Measurements from ENCODE around the gene CHD2.
A peak's percentile ranks its signal among the peaks of the same experiment; 100 is the strongest.

CHD2 gene

DNA sequence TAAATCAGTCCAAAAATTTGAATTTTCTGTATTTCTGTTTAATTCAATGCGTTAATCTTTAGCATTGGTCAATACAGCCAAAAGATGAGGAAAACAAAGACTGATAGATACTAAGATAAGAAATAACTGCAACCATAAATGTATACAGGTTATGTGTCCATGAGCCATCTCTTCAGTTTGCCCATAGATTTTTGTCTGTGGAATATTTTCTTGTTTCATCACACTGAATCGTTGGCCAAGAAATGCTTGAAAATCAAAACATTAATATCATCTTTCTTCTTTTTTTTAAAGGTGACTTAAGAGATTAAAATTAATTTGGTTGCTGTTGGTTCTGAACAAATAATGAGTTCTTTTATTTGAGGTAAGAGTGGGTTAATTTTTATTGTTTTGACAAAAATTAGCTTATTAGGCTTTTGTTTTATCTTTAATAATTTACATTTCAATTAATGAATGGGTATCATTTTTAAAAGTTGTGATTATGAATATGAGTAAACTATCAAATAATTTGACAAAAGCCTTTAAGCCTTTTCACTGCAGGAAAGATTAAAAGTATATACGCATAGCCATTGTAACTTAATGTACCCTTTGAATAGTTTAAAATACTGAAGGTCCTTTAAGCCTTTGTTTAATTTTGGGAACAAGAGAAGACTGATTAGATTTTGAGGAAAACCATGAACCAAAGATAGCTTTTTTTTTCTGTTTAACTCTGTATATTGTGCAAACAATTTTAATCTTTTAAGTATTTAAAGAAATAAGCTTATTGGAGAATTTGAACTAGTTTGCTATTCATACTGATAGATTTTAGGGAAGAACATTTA lies 14.7 kb upstream of the CHD2 start:
- DNase-seq (ENCODE audit: low read depth) = no peak

- no peak for DNase-seq (ENCODE audit: low read depth)
These were observed 14.0 kb upstream of the CHD2 start for GRCh38 chr15:92886042-92886537.

DNA sequence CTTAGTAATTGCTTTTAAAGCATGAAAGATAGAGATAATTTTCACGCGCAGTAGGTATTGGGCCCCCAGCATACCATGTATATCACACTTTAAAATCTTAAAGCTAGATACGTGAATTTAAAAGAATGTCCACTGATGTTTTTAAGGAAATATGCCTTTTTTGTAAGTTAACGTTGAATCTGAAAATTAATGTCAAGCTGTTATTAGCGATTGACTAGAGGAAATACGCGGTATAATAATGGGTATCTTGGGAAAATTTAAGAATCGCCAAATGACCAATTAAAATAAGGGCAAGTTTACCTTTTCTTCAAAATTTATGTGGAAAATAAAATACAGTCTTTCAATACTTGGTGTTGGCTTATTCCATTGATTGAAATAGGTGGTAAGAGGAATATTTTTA lies 13.3 kb upstream of the CHD2 start:
- DNase-seq (ENCODE audit: low read depth) = no peak

DNA sequence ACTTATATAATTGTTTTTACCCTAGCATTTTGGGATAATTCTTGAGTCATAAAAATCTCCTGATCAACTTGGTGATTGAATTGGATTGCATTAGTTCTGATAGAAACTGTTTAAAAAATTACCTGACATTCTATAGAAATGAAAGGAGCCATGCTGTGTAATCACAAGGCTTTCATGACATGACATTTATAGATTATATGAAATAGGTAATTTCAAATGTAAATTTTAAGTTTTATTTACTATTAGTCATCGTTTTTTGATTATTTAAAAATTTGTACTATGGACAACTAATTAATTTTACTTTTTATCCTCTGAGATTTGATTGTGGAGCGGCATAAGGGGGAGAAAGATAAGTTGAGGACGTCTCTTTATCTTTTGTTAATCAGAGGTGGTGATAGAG lies 12.3 kb upstream of the CHD2 start:
- DNase-seq (ENCODE audit: low read depth) = no peak

GRCh38 chr15:92889390-92890107 lies 10.6 kb upstream of the CHD2 start:
- DNase-seq (ENCODE audit: low read depth) = no peak

DNA sequence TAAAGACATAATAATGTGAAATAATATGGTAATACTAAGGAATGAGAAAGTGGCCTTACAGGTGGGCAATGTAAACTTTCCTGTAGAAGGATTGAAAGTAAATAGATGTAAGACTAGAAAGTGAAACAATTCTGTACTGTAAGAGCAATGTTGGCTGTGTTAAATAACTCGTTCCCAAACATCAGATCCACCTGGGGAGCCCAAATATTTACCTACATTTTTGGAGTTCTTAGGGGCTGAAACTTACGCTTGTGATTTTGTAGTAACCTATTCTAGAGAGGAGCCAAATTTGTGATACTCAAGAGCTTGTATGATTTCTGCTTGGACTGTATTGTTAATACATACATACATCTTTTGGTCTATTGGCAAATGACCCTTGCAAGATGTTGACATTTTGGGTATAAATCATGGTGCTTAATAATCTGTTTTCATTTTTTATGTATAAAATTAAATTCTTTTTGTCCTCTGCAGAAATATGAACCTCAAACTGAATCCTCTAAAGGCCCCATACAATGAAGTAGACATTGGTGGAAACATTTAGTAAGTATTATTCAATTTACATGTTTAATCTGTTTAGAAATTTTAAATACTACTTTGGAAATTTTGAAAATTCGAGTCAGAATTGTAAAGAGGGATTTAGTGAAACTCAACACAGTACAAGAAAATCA lies 8.5 kb upstream of the CHD2 start:
- DNase-seq (ENCODE audit: low read depth) = no peak

DNA sequence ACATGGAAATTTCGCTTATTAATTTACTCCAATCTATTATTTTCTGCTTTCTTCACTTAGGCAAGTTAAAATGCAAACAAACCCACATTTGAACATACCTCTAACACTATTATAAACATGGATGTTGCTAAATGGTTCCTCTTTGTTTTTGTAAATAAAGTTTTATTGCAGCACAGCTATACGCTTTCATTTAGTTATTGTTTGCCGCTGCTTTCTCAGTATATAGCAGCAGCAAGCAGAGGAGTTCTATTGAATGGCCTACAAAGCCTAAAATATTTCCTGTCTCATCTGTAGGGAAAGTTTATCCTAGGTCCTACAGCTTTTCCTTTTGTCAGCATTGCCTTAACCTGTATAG lies 7.9 kb upstream of the CHD2 start:
- DNase-seq (ENCODE audit: low read depth) = no peak

DNA sequence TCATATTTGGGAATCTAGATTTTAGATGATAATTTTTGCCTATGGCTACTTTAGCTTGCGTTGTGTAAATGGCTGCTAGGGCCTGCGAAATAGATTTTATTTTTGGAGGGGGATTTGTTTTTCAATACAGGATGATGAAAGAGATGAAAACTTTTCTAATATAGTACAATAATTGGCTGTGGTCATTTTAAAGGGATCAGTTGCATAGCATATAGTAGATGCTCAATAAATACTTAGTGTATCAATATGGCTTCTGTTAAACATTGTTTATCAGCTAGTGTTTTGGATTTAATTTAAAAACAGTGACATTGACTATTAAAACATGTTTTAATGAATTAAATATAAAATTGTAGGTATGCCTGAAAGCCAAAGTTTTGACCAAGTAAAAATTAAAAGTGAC lies 6.9 kb upstream of the CHD2 start:
- no peak for DNase-seq (ENCODE audit: low read depth)

GRCh38 chr15:92896561-92896960 lies 3.6 kb upstream of the CHD2 start:
- DNase-seq (ENCODE audit: low read depth) = no peak

DNA sequence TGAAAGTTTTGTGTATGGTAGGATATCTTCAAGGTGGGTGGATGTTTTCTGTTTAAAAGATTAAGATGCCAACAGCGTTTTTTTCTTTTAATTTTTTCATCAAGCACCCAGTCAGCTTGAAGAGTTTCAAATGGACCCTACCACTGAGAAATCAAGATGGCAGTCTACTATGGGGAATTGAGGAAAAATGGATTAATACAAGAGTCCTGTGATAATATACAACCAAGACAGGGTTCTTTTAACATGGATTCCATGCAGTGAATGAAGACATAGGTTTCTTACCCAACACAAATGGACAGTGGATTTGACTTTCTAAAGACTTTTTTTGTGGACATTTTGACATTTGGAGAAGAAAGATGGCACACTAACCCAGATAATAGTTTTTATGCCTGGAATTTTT lies 2.5 kb upstream of the CHD2 start:
- no peak for DNase-seq (ENCODE audit: low read depth)

- DNase-seq (ENCODE audit: low read depth) = no peak
These were observed 1.0 kb upstream of the CHD2 start for GRCh38 chr15:92898988-92899582.

GRCh38 chr15:92899601-92899947 lies 550 bp upstream of the CHD2 start:
- no peak for DNase-seq (ENCODE audit: low read depth)

GRCh38 chr15:92900731-92901071 lies 577 bp downstream of the CHD2 start:
- no peak for DNase-seq (ENCODE audit: low read depth)

GRCh38 chr15:92901072-92901761 lies 1.1 kb downstream of the CHD2 start:
- no peak for DNase-seq (ENCODE audit: low read depth)

GRCh38 chr15:92901995-92902394 lies 1.9 kb downstream of the CHD2 start:
- DNase-seq (ENCODE audit: low read depth) = no peak

DNA sequence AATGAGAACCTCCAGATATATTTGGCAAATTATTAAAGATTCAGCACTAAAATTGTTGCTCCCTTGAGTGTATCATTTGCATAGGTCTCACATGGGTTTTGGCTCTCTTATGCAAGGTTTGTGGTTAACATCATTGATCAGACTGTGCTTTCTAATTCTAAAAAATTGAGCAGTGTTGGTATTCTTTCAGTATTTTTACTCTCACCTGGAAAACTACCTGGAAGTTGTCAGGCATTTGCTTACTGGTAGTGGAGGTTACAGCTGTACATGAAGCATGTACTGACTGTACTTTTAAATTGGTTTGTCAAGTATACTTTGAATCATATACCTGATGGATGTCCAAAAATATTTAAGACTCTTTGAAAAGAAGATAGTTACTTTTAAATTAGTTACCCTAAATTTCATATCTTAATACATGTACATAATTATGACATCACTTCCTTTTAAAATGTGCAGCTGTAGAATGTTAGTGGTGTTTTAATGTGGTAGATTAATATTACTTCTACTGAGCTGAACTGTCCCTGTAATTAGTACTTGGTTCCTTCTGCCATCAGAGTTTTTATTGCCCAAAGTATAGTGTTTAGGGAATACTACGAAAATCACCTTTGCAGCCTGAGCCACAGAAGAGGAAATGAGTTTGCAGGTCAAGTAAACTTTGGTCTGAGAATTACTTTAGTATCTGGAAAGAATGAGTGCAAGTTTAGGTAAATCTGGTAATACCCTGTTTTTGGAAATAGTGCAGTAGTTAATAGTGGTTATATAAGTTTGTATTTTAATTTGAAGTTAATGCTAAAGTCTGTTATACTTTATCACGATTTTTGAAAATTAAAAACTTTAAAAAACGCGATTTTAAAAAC lies 2.8 kb downstream of the CHD2 start:
- DNase-seq (ENCODE audit: low read depth) = no peak

GRCh38 chr15:92903631-92903965 lies 3.5 kb downstream of the CHD2 start:
- no peak for DNase-seq (ENCODE audit: low read depth)

DNA sequence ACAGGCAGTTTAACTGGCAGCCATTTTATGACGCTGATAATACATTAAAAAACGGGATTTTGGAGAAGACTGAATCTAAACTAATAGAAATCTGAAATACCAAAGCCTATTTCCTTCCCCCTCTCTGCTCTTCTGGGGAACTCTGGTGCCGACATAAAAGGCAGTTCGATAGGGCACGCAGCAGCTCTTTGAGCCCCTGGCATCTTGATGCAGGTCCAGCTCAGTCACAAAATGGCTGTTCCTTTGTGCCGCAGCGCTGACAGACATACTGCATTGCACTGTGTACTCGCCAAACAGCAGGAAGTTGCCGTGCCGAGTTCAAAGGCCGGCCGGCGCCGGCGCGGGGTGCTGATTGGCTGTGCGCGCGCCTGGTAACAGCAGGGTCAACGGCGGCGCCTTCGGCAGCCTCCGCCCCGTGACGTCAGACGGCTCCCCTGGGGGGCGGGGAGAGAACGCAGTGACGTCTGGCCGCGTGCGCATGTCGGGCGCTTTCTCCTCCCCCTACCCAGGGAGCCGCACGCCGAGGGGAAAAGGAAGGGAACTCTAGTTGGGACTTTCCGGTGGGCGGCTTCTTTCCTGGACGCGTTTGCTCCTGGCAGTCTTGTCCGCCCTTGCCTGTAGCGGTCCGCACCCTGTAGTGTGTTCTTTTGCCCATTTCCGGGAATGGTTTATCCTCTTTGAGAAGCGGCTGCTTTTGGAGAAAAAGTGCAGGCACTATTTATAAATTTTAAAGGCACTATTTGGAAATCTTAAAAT lies 4.0 kb downstream of the CHD2 start:
- peak; percentile 93 for DNase-seq (ENCODE audit: low read depth)

DNA sequence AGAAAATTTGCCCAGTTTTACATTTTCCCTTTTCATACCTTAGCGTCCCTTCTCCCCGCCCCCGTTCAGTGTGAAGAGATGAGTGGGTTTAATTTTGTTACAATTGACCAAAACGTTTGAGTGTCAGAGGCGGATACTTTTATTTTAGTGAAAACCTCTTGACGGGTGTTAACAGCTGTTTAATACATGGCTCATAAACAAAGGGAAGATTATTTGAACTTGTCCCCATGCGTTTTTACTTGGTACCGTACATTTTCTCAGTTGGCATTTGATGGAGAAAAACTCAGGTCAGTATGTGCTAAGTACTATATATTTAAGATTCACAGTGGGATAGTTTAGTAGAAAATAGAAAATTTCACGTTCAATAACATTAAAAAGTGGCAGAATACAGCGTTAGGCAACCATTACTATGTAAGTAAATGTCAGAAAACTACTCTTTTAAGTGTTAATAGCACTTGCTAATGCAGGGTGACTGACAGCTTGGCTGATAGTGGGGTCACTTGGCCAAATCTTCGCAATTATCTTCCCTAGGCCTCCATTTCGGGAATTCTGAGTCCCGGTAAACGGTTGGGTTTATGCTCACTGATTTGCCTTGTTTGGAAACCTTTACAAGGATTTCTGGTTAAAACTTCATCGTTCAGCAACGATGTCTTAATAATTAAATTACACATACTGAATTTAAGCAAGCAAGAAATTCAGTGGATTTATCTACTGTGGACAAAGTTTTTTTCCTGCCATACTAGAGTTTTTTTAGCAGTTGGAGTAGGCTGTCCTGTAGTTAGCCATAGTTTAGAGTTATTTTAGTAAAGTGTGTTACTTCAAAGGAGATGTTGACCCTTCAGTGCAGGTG lies 4.8 kb downstream of the CHD2 start:
- no peak for DNase-seq (ENCODE audit: low read depth)

DNA sequence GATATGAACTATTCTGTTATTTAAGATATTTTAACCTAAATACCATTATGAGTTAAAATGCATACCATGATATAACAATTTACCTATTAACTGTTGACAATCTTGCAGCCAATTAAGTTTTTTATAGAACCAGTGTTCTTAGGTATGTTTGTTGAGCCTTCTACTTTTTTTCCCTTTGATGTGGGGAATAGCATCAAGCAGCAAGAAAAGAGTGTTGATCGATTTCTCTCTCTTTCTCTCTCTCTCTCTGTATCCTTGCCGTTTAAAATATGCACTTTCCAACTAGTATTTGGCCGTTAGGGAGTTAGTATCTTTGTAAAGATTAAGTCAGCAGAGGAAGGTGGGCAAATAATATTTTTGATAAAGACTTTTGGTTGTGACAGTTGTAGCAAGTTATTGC lies 5.9 kb downstream of the CHD2 start:
- no peak for DNase-seq (ENCODE audit: low read depth)
